HS-27A (cell line): ENCODE results near the gene DTWD2.
"Not testable (repeated sequence)": the region's sequence is repeated elsewhere in the genome, so short reads cannot be mapped to it uniquely, and the experiment has no call there.

Experiments
- DNase-seq: peaks from one replicate; pipeline ENCODE4 v3.0.0-alpha.2; 2012; ENCODE audit warnings: low read depth, missing footprints

The DTWD2 gene

DNA sequence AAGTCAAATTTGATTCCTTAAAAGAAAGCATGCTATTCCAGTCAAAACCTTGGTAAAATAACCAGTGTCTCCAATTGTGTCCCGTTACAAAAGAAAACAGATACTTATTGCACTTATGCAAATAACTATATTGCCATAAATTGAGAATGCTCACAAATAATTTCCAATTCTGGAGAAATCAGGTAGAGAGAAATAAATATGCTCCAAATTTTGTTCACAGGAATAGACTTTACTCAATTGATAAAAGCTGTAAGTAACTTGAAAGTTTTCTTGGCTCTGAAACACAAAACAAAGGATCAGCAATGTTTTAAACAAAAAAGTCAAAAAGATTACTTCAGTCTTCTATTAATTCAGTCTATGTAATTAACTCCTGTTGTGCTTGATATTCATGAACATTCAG is 7.8 kb upstream of the DTWD2 start:
- DNase-seq, result no peak

- DNase-seq, result no peak
Measured at GRCh38 chr5:118994595-118994994, 6.2 kb upstream of the DTWD2 start.

DNA sequence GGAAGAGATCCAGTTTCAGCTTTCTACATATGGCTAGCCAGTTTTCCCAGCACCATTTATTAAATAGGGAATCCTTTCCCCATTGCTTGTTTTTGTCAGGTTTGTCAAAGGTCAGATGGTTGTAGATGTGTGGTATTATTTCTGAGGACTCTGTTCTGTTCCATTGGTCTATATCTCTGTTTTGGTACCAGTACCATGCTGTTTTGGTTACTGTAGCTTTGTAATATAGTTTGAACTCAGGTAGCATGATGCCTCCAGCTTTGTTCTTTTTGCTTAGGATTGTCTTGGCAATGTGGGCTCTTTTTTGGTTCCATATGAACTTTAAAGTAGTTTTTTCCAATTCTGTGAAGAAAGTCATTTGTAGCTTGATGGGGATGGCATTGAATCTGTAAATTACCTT is 4.8 kb upstream of the DTWD2 start:
- not testable (repeated sequence) for DNase-seq

- DNase-seq, result not testable (repeated sequence)
Measured at GRCh38 chr5:118992055-118992454, 3.7 kb upstream of the DTWD2 start.

- no peak for DNase-seq
Measured at GRCh38 chr5:118990582-118990981, 2.2 kb upstream of the DTWD2 start.

- no peak for DNase-seq
Measured at GRCh38 chr5:118989816-118990215, 1.5 kb upstream of the DTWD2 start.

GRCh38 chr5:118988866-118989180 is 476 bp upstream of the DTWD2 start:
- DNase-seq, result no peak

DNA sequence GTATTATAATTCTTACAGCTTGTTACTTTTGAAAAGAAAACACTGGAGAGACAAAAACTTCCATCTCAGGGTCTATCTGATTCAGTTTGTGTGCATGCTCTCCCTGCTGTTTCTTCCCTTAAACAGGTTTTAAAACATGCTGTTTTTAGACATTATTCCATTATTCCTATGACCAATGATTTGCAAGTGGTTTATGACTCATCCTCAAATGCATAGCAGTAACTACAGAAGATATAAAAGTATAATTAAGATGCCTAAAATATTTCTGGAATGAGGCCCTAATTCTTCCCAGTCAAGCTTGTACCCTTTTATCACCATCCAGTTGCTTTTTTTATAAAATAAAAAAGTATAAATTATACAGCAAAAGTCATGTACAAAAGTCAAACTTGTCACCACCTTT is 3.7 kb downstream of the DTWD2 start:
- DNase-seq, result peak; percentile 4

DNA sequence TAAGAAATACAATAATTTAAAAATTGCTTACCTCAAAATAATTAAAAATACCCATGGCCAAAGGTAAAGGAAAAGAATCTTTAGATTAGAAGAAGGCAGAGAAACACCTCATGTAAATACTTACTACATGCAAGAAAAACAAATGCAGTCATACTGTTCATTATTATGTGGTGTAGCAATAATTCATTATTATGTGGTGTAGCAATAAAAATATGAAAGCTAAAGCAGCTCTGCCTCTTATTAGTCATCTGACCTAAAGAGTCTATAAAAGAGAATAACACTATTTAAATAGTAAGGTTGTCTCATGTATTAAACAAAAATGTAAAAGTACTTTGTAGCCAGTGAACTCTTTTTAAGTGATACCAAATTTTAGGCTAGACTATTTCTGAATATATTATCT is 6.6 kb downstream of the DTWD2 start:
- no peak for DNase-seq

GRCh38 chr5:118980438-118980837 is 7.9 kb downstream of the DTWD2 start:
- DNase-seq, result no peak

DNA sequence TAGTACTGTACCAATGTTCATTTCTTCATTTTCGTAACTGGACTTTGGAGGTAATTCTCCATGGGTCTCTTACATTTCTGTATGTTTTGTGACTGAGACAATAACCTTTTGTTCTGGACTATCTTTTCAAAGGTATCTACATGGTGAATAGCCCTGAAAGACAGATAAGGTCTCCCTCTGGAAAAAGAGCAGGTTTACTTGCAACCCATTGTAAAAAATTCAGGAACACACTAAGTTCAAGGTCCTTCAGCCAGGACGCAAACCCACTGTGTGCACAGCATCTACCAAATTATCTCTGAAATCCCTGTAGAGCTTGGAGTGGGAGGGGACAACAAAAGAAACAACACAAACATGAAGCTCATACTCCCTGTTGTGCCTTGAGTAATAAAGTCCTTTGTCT is 8.3 kb downstream of the DTWD2 start:
- DNase-seq, result no peak

DNA sequence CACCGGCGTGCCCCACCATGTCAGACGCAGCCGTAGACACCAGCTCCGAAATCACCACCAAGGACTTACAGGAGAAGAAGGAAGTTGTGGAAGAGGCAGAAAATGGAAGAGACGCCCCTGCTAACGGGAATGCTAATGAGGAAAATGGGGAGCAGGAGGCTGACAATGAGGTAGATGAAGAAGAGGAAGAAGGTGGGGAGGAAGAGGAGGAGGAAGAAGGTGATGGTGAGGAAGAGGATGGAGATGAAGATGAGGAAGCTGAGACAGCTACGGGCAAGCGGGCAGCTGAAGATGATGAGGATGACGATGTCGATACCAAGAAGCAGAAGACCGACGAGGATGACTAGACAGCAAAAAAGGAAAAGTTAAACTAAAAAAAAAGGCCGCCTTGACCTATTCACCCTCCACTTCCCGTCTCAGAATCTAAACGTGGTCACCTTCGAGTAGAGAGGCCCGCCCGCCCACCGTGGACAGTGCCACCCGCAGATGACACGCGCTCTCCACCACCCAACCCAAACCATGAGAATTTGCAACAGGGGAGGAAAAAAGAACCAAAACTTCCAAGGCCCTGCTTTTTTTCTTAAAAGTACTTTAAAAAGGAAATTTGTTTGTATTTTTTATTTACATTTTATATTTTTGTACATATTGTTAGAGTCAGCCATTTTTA is 14.4 kb downstream of the DTWD2 start:
- not testable (repeated sequence) for DNase-seq

DNA sequence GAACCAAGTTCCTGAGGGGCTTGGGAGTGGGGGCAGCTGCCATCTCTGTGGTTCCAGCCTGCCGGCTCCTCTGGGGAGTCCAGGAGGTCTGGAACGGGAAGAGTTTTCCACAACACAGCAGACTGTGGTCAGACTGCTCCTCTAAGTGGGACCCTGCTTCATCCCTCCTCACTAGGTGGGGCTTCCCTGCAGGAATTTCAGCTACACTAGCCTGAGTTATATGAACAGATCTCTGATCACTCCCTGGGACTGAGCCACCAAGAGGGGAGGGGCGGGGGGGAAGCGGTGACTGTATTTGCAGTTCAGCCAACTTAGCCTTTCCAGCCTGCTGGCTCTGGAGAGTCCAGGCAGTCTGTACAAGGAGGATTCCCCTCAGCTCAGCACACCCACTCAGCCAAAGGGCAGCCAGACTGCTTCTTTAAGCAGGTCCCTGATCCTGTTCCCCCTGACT is 19.4 kb downstream of the DTWD2 start:
- DNase-seq, result no peak

DNA sequence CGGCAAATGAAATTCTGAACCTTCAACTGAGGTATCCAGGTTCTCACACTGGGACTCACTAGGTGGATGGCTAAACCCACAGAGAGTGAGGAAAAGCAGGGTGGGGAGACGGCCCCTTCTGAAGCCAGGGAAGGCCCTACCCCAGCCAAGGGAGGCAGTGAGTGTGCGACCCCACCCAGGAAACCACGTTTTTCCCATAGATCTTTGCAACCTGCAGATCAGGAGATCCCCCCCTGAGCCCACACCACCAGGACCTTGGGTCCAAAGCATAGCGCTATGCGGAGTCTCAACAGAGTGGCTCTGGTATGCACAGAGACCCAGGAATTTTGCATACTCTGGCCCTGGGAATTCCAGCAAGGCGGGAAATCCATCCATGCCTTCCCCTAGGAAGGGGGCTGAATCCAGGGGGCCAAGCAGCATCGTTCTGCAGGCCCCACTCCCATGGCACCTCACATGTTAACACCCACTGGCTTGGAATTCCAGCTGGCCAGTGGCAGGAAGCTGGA is 19.9 kb downstream of the DTWD2 start:
- no peak for DNase-seq

GRCh38 chr5:118967059-118967508 is 21.3 kb downstream of the DTWD2 start:
- no peak for DNase-seq

GRCh38 chr5:118965890-118966289 is 22.5 kb downstream of the DTWD2 start:
- no peak for DNase-seq

DNA sequence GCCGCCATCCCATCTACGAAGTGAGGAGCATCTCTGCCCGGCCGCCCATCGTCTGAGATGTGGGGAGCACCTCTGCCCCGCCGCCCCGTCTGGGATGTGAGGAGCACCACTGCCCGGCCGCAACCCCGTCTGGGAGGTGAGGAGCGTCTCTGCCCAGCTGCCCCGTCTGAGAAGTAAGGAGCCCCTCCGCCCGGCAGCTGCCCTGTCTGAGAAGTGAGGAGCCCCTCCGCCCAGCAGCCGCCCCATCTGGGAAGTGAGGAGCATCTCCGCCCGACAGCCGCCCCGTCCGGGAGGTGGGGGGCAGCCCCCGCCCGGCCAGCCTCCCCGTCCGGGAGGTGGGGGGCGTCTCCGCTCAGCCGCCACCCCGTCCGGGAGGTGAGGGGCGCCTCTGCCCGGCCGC is 23.4 kb downstream of the DTWD2 start:
- not testable (repeated sequence) for DNase-seq

- DNase-seq, result not testable (repeated sequence)
Measured at GRCh38 chr5:118964388-118964787, 24.0 kb downstream of the DTWD2 start.

DNA sequence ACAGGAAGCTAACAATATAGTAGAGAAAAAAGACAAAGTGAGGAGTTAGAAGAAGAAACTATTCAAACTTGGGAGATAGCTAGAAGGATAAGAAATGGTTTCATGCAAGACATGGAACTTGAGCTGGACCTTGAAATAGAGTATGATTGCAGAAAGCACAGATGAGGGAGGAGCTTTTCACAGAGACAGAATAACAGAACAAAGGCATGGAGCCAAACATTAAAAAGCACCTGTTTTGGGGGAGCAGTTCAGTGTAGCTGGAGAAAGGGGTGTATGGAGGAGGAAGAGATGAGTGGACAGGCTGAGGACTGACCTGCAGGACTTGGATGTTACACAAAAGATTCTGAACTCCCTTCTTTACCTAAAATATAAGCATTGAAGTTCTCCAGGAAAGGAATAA is 25.2 kb downstream of the DTWD2 start:
- DNase-seq, result no peak

GRCh38 chr5:118960557-118960956 is 27.8 kb downstream of the DTWD2 start:
- DNase-seq, result no peak

GRCh38 chr5:118956727-118957126 is 31.6 kb downstream of the DTWD2 start:
- no peak for DNase-seq

DNA sequence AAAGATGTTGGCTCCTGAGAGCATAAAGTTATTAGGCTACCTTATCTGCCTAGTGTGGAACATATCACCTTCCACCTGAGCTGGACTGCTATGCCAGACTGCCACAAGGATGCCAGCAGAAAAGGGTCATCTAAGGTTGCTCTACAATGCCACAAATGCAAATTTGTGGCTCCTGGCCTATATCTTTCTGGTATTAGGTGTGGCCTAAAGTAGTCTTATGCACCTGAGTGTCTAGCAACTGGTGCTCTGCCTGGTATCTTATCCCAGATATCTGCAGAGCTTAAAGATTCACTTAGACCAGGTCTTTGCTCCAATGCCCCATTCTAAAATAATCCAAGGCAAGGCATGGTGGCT is 34.7 kb downstream of the DTWD2 start:
- DNase-seq, result no peak

DNA sequence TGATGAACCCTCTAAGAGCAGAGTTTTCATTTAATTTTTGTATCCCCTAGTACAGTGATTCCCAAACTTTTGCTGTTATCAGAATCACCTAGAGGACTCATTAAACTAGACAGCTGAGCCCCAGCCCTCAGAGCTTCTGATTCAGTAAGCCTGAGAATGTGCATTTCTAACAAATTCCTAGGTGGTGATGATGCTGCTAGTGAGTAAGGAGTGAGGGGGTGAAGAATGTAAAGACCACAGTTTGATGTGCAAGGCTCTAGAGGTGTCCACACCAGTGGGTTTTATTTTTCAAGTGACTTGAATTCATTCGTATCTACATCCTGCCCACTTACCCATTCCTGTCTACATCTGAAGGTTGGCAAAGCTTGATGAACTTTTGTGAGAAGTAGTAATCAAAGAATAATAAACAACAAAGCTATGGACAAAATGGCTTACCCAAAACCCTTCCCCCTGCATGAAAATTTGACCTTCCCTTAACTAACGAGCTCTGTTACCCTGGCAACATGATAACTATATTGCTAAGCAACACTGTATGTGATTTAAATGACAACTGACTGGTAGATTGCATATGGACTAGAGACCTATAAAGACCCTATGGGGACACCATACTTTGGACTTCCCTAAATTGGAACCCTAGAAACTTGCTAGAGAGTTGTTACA is 35.2 kb downstream of the DTWD2 start:
- no peak for DNase-seq

DNA sequence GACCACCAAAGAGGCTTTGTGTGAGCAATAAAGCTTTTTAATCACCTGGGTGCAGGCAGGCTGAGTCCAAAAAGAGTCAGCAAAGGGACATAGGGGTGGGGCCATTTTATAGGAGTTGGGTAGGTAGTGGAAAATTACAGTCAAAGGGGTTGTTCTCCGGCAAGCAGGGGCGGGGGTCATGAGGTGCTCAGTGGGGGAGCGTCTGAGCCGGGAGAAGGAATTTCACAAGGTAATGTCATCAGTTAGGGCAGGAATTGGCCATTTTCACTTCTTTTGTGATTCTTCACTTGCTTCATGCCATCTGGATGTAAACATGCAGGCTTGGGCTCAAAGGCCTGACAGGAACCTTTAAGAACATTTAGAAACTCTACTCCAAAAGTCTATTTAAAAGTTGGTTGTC is 36.0 kb downstream of the DTWD2 start:
- not testable (repeated sequence) for DNase-seq
